ENCODE results near the gene ABCC4.
A peak's percentile ranks its signal among the peaks of the same experiment; 100 is the strongest.
"Not testable (repeated sequence)": the region's sequence is repeated elsewhere in the genome, so short reads cannot be mapped to it uniquely, and the experiment has no call there.

ABCC4 gene

GRCh38 chr13:95317039-95317989 is 16.1 kb upstream of the ABCC4 start:
- DNase-seq (ENCODE audit: low read depth in 1 of 2, low spot score in 1 of 2) = no peak
- no peak for TF ChIP-seq JUND (IDR thresholded peaks at IDR 0.05; ENCODE audit: low read depth)
- in situ Hi-C loops (cut with HindIII; ENCODE audit: low pct_unique_long_range_greater_than_20kb, low sequenced_read_pairs) = no loop called here

GRCh38 chr13:95315752-95316151 is 14.5 kb upstream of the ABCC4 start:
- in situ Hi-C loops (cut with HindIII; ENCODE audit: low pct_unique_long_range_greater_than_20kb, low sequenced_read_pairs) = no loop called here
- no peak for TF ChIP-seq JUND (IDR thresholded peaks at IDR 0.05; ENCODE audit: low read depth)
- no peak for DNase-seq (ENCODE audit: low read depth in 1 of 2, low spot score in 1 of 2)

- in situ Hi-C loops (cut with HindIII; ENCODE audit: low pct_unique_long_range_greater_than_20kb, low sequenced_read_pairs) = no loop called here
- no peak for TF ChIP-seq JUND (IDR thresholded peaks at IDR 0.05; ENCODE audit: low read depth)
These were observed 6.3 kb upstream of the ABCC4 start for GRCh38 chr13:95307507-95307906.

GRCh38 chr13:95304453-95304852 is 3.2 kb upstream of the ABCC4 start:
- in situ Hi-C loops (cut with HindIII; ENCODE audit: low pct_unique_long_range_greater_than_20kb, low sequenced_read_pairs) = no loop called here
- no peak for TF ChIP-seq JUND (IDR thresholded peaks at IDR 0.05; ENCODE audit: low read depth)
- DNase-seq (ENCODE audit: low read depth in 1 of 2, low spot score in 1 of 2) = no peak

More at GRCh38 chr13:95307507-95307906, 6.3 kb upstream of the ABCC4 start:
- DNase-seq (ENCODE audit: low read depth in 1 of 2, low spot score in 1 of 2) = no peak

- no peak for TF ChIP-seq JUND (IDR thresholded peaks at IDR 0.05; ENCODE audit: low read depth)
- DNase-seq (ENCODE audit: low read depth in 1 of 2, low spot score in 1 of 2) = no peak
- in situ Hi-C loops (cut with HindIII; ENCODE audit: low pct_unique_long_range_greater_than_20kb, low sequenced_read_pairs) = no loop called here
These were observed 730 bp upstream of the ABCC4 start for GRCh38 chr13:95301968-95302393.

- TF ChIP-seq JUND (IDR thresholded peaks at IDR 0.05; ENCODE audit: low read depth) = no peak
- DNase-seq (ENCODE audit: low read depth in 1 of 2, low spot score in 1 of 2) = no peak
- in situ Hi-C loops (cut with HindIII; ENCODE audit: low pct_unique_long_range_greater_than_20kb, low sequenced_read_pairs) = no loop called here
These were observed 547 bp downstream of the ABCC4 start for GRCh38 chr13:95300625-95301182.

GRCh38 chr13:95298971-95299621 is 2.2 kb downstream of the ABCC4 start:
- TF ChIP-seq JUND (IDR thresholded peaks at IDR 0.05; ENCODE audit: low read depth) = no peak
- no peak for DNase-seq (ENCODE audit: low read depth in 1 of 2, low spot score in 1 of 2)
- in situ Hi-C loops (cut with HindIII; ENCODE audit: low pct_unique_long_range_greater_than_20kb, low sequenced_read_pairs) = no loop called here

GRCh38 chr13:95298169-95298965 is 2.9 kb downstream of the ABCC4 start:
- in situ Hi-C loops (cut with HindIII; ENCODE audit: low pct_unique_long_range_greater_than_20kb, low sequenced_read_pairs) = no loop called here
- DNase-seq (ENCODE audit: low read depth in 1 of 2, low spot score in 1 of 2) = no peak
- no peak for TF ChIP-seq JUND (IDR thresholded peaks at IDR 0.05; ENCODE audit: low read depth)

- peak; percentile 53 to 56 for DNase-seq (ENCODE audit: low read depth in 1 of 2, low spot score in 1 of 2)
- TF ChIP-seq JUND (IDR thresholded peaks at IDR 0.05; ENCODE audit: low read depth) = no peak
- in situ Hi-C loops (cut with HindIII; ENCODE audit: low pct_unique_long_range_greater_than_20kb, low sequenced_read_pairs) = no loop called here
These were observed 4.8 kb downstream of the ABCC4 start for GRCh38 chr13:95296326-95296925.

- TF ChIP-seq JUND (IDR thresholded peaks at IDR 0.05; ENCODE audit: low read depth) = no peak
- DNase-seq (ENCODE audit: low read depth in 1 of 2, low spot score in 1 of 2) = no peak
- in situ Hi-C loops (cut with HindIII; ENCODE audit: low pct_unique_long_range_greater_than_20kb, low sequenced_read_pairs) = no loop called here
These were observed 6.2 kb downstream of the ABCC4 start for GRCh38 chr13:95295026-95295425.

- in situ Hi-C loops (cut with HindIII; ENCODE audit: low pct_unique_long_range_greater_than_20kb, low sequenced_read_pairs) = no loop called here
- DNase-seq (ENCODE audit: low read depth in 1 of 2, low spot score in 1 of 2) = no peak
- no peak for TF ChIP-seq JUND (IDR thresholded peaks at IDR 0.05; ENCODE audit: low read depth)
These were observed 8.6 kb downstream of the ABCC4 start for GRCh38 chr13:95292622-95293021.

- DNase-seq (ENCODE audit: low read depth in 1 of 2, low spot score in 1 of 2); in situ Hi-C loops (cut with HindIII; ENCODE audit: low pct_unique_long_range_greater_than_20kb, low sequenced_read_pairs): not testable (repeated sequence)
These were observed 11.3 kb downstream of the ABCC4 start for GRCh38 chr13:95289901-95290300.

Data from T47D (cell line).